Mammary epithelial cell (primary cell): ENCODE measurements around the gene FOXA2.

Source experiments
- EZH2 ChIP-seq: IDR thresholded peaks from 2 replicates; pipeline ENCODE4 v1.6.1; 2012; ENCODE audit warnings: low read length, inconsistent platforms, borderline replicate concordance
- TF ChIP-seq, protein P1 (sequence below), 2 donors: IDR thresholded peaks in 1 of 2; conservative IDR thresholded peaks in 1 of 2; 2 replicates each; pipeline ENCODE4 v1.5.1; 2011 to 2012; ENCODE audit warnings: inconsistent platforms in 2 of 2, low read length in 2 of 2, mild to moderate bottlenecking in 2 of 2, control low read depth in 1 of 2, low read depth in 1 of 2; ENCODE audit not compliant: insufficient read depth in 1 of 2; ENCODE audit errors: extremely low read depth in 1 of 2

DNA sequence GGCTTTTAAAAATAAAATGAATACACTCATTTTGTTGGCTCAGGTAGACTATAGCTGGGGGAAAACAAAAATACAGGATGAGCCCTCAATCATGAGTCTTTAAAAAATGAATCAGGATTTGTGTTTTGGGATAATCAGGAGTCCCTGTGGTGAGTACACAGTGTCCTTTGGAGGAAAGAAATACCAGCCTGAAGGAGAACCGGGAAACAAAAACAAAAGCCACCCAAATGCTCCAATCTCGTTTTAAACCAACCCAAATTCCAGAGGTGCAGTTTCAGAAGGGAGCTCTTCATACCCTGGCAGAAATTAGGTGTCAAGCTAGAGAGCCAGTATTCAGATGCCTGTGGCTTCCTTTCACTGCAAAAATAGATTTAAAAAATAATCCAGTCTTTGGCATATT lies 23.3 kb upstream of the FOXA2 start:
- TF ChIP-seq, protein P1, sequence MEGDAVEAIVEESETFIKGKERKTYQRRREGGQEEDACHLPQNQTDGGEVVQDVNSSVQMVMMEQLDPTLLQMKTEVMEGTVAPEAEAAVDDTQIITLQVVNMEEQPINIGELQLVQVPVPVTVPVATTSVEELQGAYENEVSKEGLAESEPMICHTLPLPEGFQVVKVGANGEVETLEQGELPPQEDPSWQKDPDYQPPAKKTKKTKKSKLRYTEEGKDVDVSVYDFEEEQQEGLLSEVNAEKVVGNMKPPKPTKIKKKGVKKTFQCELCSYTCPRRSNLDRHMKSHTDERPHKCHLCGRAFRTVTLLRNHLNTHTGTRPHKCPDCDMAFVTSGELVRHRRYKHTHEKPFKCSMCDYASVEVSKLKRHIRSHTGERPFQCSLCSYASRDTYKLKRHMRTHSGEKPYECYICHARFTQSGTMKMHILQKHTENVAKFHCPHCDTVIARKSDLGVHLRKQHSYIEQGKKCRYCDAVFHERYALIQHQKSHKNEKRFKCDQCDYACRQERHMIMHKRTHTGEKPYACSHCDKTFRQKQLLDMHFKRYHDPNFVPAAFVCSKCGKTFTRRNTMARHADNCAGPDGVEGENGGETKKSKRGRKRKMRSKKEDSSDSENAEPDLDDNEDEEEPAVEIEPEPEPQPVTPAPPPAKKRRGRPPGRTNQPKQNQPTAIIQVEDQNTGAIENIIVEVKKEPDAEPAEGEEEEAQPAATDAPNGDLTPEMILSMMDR (conservative IDR thresholded peaks at IDR 0.05 in 1 of 2, IDR thresholded peaks at IDR 0.05 in 1 of 2; ENCODE audit: extremely low read depth in 1 of 2, insufficient read depth in 1 of 2, low read depth in 1 of 2, low read length in 2 of 2): no peak
- TF ChIP-seq EZH2: no peak
